Sigmoid colon (tissue), 7 donors: ENCODE data around the gene CAB39L. TPM values are rescaled to one million over a fixed set of nuclear protein-coding genes. Genes with fewer than 3 reads are reported as not detected.

ENCODE experiments used
- DNase-seq: peaks from one replicate; pipeline ENCODE4 v3.0.0-alpha.2; 2019
- H3K27ac ChIP-seq, 4 donors: fragments of 200-600 bp; sonication (generic); one replicate each; pipeline ENCODE4 v1.5.1; 2016 to 2019; ENCODE audit warnings: mild to moderate bottlenecking in 1 of 4
- H3K27me3 ChIP-seq, 3 donors: fragments of 200-600 bp; sonication (generic); one replicate each; pipeline ENCODE4 v1.5.1; 2019; ENCODE audit warnings: mild to moderate bottlenecking in 1 of 3
- H3K36me3 ChIP-seq, 4 donors: fragments of 200-600 bp; sonication (generic); one replicate each; pipeline ENCODE4 v1.5.1; 2016 to 2019
- H3K4me1 ChIP-seq, 4 donors: fragments of 200-600 bp; sonication (generic); one replicate each; pipeline ENCODE4 v1.5.1; 2017 to 2019
- H3K4me3 ChIP-seq, 4 donors: fragments of 200-600 bp; sonication (generic); one replicate each; pipeline ENCODE4 v1.5.1; 2017 to 2019; ENCODE audit warnings: mild to moderate bottlenecking in 2 of 4, moderate library complexity in 1 of 4
- H3K9me3 ChIP-seq, 4 donors: fragments of 200-600 bp in 3 of 4; sonication (generic) in 3 of 4; one replicate each; pipeline versions ENCODE4 v1.5.1 to v1.6.1; 2013 to 2019
- EP300 ChIP-seq, 4 donors: sonication (generic); formaldehyde crosslinking; IDR thresholded peaks; one replicate each; pipeline ENCODE4 v1.6.1; 2017; ENCODE audit warnings: antibody characterized with exemption in 4 of 4
- POLR2A ChIP-seq, 2 donors: fragments of 450-650 bp; IDR thresholded peaks; one replicate each; pipeline ENCODE4 v1.6.1; 2016; ENCODE audit warnings: antibody characterized with exemption in 2 of 2, mild to moderate bottlenecking in 2 of 2, moderate library complexity in 2 of 2
- POLR2AphosphoS5 ChIP-seq, 4 donors: sonication (generic); formaldehyde crosslinking; IDR thresholded peaks; one replicate each; pipeline ENCODE4 v1.6.1; 2017; ENCODE audit warnings: antibody characterized with exemption in 4 of 4
- WGBS, 2 donors: extraction: QIAGEN DNeasy Blood & Tissue Kit; methylation state at CpG; one replicate each; pipeline ENCODE4 v1.1.7; 2013; 5-methylcytosine and 5-hydroxymethylcytosine counted together
- intact Hi-C: fragments of 100-400 bp; cut with DNase I; formaldehyde crosslinking; loops from one replicate; pipeline ENCODE4 v1.15.1; 2023
- polyA plus RNA-seq, 3 donors: library from polyadenylated mRNA; stranded (reverse); fragments of 200-250 nt; gene quantifications; one replicate each; pipeline ENCODE4 v1.2.3, GENCODE V29; 2013
- total RNA-seq, 4 donors: library from RNA; depleted of rRNA; stranded (reverse); fragments of >200 nt; gene quantifications; one replicate each; pipeline ENCODE4 v1.1.0, GENCODE V29; 2016
- TF ChIP-seq, protein P1 (sequence below), 4 experiments: fragments of 450-650 bp in 3 of 4; fragments of 200-600 bp in 1 of 4; IDR thresholded peaks; one replicate each; pipeline ENCODE4 v1.5.1; 2016 to 2019; ENCODE audit warnings: antibody characterized with exemption in 4 of 4, mild to moderate bottlenecking in 3 of 4, moderate library complexity in 2 of 4
- donor health status: healthy with polysubstance abuse.
- donor health status: Bipolar disorder and iron deficiency.
- donor health status: healthy.

Gene CAB39L
- total and polyA plus RNA-seq, 7 donors, result 5.5 to 180 (median 121) TPM

DNA sequence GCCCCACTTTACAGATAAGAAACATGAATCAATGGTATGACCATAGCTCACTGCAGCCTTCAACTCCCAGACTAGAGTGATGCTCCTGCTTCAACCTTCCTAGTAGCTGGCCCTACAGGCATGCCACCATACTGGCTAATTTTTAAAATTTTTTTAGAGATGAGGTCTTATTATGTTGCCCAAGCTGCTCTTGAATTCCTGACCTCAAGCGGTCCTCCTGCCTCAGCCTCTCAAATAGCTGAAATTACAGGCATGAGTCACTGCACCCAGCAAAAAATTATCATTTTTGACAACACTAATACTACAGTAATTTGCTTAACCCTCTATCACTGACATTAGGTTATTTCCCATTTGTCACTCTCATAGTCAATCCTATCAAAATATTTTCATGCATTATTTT lies 14.7 kb downstream of the CAB39L start:
- Histone ChIP-seq H3K4me1 (no peaks in the 10 kb centered on the region), H3K9me3 (no peaks in the 10 kb centered on the region), H3K36me3 (peaks cover 0 to 37% (median 3%) of the 10 kb centered on the region in 4 donors), H3K4me3 (no peak overlapping the region), H3K27me3 (no peaks in the 10 kb centered on the region), H3K27ac (no peak overlapping the region)
- DNase-seq, result no peak
- intact Hi-C loops, result no loop called here
- 98% methylated on average over 1 of the region's 1 CpG for WGBS, 2 donors
- no peak for TF ChIP-seq POLR2AphosphoS5 (IDR thresholded peaks at IDR 0.05)
- TF ChIP-seq POLR2A (IDR thresholded peaks at IDR 0.05), result no peak
- TF ChIP-seq, protein P1, sequence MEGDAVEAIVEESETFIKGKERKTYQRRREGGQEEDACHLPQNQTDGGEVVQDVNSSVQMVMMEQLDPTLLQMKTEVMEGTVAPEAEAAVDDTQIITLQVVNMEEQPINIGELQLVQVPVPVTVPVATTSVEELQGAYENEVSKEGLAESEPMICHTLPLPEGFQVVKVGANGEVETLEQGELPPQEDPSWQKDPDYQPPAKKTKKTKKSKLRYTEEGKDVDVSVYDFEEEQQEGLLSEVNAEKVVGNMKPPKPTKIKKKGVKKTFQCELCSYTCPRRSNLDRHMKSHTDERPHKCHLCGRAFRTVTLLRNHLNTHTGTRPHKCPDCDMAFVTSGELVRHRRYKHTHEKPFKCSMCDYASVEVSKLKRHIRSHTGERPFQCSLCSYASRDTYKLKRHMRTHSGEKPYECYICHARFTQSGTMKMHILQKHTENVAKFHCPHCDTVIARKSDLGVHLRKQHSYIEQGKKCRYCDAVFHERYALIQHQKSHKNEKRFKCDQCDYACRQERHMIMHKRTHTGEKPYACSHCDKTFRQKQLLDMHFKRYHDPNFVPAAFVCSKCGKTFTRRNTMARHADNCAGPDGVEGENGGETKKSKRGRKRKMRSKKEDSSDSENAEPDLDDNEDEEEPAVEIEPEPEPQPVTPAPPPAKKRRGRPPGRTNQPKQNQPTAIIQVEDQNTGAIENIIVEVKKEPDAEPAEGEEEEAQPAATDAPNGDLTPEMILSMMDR (IDR thresholded peaks at IDR 0.05), result no peak
- TF ChIP-seq EP300 (IDR thresholded peaks at IDR 0.05), result no peak

DNA sequence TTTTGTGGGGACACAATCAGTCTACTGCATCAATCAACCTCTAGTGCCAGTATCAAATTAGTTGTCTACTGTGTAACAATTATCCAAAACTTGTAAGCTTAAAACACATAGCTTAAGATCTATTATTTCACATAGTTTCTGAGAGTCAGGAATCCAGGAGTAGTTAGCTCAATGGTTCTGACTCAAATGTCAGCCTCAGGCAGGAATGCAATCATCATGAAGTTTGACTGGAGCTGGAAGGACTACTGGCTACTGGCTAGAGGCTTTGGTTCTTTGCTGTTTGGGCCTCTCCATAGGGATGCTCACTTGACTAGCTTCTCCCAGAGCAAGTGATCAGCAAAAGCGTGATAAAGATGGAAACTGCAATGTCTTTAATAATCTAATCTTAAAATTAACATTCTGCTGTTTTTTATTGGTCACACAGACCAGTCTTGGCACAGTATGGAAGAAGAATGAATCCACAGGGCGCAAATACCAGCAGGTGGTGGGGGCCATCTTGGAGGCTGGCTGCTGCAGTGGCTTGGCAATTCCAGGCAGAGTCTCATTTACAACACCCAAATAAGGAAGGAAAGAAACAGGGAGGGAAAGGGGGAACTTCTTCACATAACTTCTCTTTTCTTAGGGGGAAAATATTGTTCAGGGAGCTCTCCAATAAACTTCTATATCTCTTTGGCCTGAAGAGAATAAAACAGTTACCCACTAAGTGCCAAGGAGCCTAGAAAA lies 15.7 kb downstream of the CAB39L start:
- H3K36me3 ChIP-seq, result peaks cover 0 to 36% (median 3%) of the 10 kb centered on the region in 4 donors
- no peaks in the 10 kb centered on the region for H3K9me3 ChIP-seq
- TF ChIP-seq EP300 (IDR thresholded peaks at IDR 0.05) (no peak), POLR2A (IDR thresholded peaks at IDR 0.05) (no peak), POLR2AphosphoS5 (IDR thresholded peaks at IDR 0.05) (no peak)
- TF ChIP-seq, protein P1 (IDR thresholded peaks at IDR 0.05), result no peak
- intact Hi-C loops, result no loop called here
- DNase-seq, result no peak
- no peak overlapping the region for H3K4me3 ChIP-seq
- no peaks in the 10 kb centered on the region for H3K4me1 ChIP-seq
- H3K27me3 ChIP-seq, result no peaks in the 10 kb centered on the region
- WGBS, 2 donors, result 91 to 94% methylated on average over 2 of the region's 2 CpGs
- H3K27ac ChIP-seq, result no peak overlapping the region

DNA sequence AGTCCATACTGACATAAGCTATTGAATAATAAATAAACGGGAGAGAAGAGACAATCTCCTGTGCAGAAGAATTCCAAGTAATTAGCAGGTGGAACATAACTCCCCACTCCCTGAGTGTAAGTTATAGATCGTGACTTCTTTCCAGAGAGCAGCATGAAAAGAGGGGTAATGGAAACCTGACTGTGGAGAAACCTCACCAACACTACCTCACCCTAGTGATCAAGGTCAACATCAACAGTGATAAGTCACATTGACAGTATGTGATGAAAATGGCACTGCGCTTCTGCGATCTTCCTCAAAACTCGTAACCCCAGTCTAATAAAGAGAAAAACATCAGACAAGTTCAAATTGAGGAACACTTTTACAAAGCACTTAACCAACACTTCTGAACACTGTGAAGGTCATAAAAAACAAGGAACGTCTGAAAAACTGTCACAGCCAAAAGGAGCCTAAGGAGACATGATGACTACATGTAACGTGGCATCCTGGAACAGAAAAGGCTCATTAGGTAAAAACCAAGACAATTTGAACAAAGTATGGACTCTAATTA lies 19.8 kb downstream of the CAB39L start:
- Histone ChIP-seq H3K4me3 (no peak overlapping the region), H3K27ac (no peak overlapping the region), H3K36me3 (peaks cover 0 to 22% (median 0%) of the 10 kb centered on the region in 4 donors), H3K27me3 (no peaks in the 10 kb centered on the region), H3K9me3 (no peaks in the 10 kb centered on the region), H3K4me1 (no peaks in the 10 kb centered on the region)
- TF ChIP-seq, protein P1 (IDR thresholded peaks at IDR 0.05), result no peak
- TF ChIP-seq EP300 (IDR thresholded peaks at IDR 0.05) (no peak), POLR2A (IDR thresholded peaks at IDR 0.05) (no peak), POLR2AphosphoS5 (IDR thresholded peaks at IDR 0.05) (no peak)
- no peak for DNase-seq
- intact Hi-C loops, result no loop called here
- 77 to 79% methylated on average over 7 of the region's 7 CpGs for WGBS, 2 donors

DNA sequence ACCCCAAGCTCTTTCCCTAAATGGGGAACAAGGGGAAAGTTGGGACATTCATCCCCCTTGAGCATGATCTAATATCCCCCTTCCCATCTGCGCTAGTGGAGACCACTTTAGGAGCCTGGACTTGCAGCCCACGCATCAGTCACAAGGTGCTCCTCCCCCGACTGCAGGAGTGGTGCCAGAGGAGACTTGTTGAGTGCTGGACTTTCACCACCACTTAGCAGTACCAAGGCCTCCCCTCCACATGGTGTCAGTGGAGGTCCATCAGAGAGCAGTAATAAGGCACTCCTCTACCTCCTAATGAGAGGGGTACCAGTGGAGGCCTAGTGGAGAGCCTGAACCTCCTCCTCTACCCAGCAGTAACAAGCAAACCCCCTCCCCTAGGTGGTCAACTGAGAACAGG lies 22.5 kb downstream of the CAB39L start:
- H3K27me3 ChIP-seq, result no peaks in the 10 kb centered on the region
- no peaks in the 10 kb centered on the region for H3K4me1 ChIP-seq
- TF ChIP-seq EP300 (IDR thresholded peaks at IDR 0.05), result no peak
- TF ChIP-seq POLR2AphosphoS5 (IDR thresholded peaks at IDR 0.05), result no peak
- TF ChIP-seq POLR2A (IDR thresholded peaks at IDR 0.05), result no peak
- TF ChIP-seq, protein P1 (IDR thresholded peaks at IDR 0.05), result no peak
- peaks cover 0 to 7% (median 0%) of the 10 kb centered on the region in 4 donors for H3K36me3 ChIP-seq
- 92 to 95% methylated on average over 3 of the region's 3 CpGs for whole genome bisulfite sequencing, 2 donors
- no peak overlapping the region for H3K27ac ChIP-seq
- H3K9me3 ChIP-seq, result no peaks in the 10 kb centered on the region
- intact Hi-C loops, result no loop called here
- no peak overlapping the region for H3K4me3 ChIP-seq
- no peak for DNase-seq
